ENCODE data around the gene POMP. TPM values are rescaled to one million over a fixed set of nuclear protein-coding genes. Genes with fewer than 3 reads are reported as not detected.

Gene POMP
- total and polyA plus RNA-seq, 8 donors: 57.3 to 82.7 (median 64.6) TPM

DNA sequence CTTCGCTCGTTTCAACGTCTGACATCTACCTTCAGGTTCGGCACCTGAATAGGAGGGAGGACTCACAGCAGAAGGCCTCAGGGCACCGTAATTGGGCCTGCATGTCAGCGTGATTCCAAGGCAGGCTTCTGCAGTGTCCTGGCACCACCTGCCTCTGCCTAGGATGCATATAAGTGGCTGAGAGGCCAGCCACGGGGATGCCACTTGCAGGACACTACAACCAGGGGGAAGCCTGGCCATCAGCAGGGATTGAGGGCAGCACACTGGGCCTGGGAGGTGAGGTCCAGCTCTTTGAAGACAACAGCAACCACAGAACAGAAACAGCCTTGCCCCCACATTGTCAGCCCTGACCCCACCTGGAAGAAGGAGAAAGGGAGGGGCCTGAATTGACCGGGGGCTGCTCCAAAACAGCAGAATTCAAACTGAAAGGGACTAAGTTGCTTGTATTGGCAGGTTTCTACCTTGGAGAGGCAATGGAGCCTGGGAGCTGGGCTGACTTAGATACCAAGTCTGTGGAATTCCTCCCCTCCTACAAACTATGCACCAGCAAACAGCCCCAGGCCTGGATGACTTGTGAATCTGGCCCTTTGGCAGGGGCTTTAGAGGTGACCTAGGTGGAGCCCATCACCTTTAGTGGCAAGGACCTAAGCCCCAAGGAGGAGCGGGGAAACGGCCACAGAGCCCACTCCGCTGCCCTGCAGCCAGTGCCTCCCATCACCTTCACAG, 34.1 kb upstream of the POMP start:
- Histone ChIP-seq H3K27me3 (no peaks in the 10 kb centered on the region), H3K4me1 (peaks cover 0 to 57% of the 10 kb centered on the region in 2 donors), H3K4me3 (no peak overlapping the region), H3K36me3 (no peaks in the 10 kb centered on the region), H3K27ac (no peak overlapping the region), H3K9me3 (no peaks in the 10 kb centered on the region)
- ATAC-seq (no peak), DNase-seq (no peak)
- TF ChIP-seq, protein P1, sequence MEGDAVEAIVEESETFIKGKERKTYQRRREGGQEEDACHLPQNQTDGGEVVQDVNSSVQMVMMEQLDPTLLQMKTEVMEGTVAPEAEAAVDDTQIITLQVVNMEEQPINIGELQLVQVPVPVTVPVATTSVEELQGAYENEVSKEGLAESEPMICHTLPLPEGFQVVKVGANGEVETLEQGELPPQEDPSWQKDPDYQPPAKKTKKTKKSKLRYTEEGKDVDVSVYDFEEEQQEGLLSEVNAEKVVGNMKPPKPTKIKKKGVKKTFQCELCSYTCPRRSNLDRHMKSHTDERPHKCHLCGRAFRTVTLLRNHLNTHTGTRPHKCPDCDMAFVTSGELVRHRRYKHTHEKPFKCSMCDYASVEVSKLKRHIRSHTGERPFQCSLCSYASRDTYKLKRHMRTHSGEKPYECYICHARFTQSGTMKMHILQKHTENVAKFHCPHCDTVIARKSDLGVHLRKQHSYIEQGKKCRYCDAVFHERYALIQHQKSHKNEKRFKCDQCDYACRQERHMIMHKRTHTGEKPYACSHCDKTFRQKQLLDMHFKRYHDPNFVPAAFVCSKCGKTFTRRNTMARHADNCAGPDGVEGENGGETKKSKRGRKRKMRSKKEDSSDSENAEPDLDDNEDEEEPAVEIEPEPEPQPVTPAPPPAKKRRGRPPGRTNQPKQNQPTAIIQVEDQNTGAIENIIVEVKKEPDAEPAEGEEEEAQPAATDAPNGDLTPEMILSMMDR (IDR thresholded peaks at IDR 0.05): no peak
- intact Hi-C loops (cut with DNase I): no loop called here

DNA sequence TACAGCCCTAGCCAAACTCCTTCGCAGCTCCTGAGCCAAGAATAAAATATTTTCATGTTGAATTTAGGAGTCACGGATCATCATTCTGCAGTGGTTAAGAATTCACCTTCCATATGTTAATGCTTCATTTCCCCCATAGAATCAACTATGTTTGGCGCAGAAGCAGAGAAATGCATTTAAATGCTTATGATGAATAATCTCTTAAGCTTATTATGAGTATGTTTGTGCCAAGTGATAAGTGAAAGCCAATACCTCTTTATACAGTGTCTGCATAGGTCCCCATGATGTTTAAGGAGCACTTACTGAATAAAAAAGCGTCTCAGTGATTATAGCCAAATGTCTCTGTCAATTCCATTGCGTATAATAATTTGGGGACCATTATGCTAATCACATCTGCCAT, 32.7 kb upstream of the POMP start:
- ATAC-seq (no peak), DNase-seq (no peak)
- H3K9me3 ChIP-seq: no peaks in the 10 kb centered on the region
- no peaks in the 10 kb centered on the region for H3K36me3 ChIP-seq
- H3K27ac ChIP-seq: no peak overlapping the region
- TF ChIP-seq, protein P1 (IDR thresholded peaks at IDR 0.05): no peak
- H3K4me3 ChIP-seq: no peak overlapping the region
- intact Hi-C loops (cut with DNase I): no loop called here
- peaks cover 0 to 43% of the 10 kb centered on the region in 2 donors for H3K4me1 ChIP-seq
- H3K27me3 ChIP-seq: no peaks in the 10 kb centered on the region

DNA sequence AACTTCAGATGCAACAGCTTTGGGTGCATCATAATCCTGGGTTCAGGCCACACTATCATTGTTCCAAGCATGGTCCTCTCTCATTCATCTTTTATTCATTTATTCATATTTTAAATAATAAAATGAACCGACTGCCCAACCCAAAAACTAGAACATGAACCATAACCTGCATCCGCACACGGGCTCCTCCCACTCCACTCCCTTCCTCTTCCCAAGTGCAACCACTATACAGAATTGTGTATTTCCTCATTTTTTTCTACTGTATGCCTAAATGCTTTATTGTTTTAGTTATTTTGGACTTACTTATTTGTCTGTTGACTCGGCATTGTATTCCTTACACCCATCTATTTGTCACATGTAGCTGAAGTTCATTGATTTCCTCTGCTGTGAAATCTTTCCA, 30.7 kb upstream of the POMP start:
- Histone ChIP-seq H3K4me3 (no peak overlapping the region), H3K27me3 (no peaks in the 10 kb centered on the region), H3K4me1 (peaks cover 0 to 24% of the 10 kb centered on the region in 2 donors), H3K36me3 (no peaks in the 10 kb centered on the region), H3K27ac (peak overlapping the region in 1 of 2 donors; percentile 0), H3K9me3 (no peaks in the 10 kb centered on the region)
- intact Hi-C loops (cut with DNase I): no loop called here
- TF ChIP-seq, protein P1 (IDR thresholded peaks at IDR 0.05): no peak
- DNase-seq: no peak
- ATAC-seq: no peak

DNA sequence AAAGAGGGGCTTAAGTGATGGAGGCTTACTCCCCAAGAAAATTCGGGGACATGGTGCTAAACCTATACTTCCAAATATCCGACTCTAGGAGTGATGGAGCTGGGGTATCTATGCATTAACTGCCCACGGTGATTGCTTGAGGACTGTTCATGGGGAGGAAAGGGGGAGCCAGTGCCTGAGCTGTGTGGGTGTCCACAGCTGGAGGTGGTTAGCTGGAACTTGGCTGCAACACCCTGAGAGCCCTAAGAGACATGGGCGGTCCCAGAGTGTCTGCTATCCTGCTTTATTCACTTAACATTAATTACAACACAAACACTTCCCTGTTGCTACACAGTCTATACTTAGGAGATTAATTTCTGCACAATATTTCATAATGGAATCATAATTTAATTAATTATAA, 28.1 kb upstream of the POMP start:
- no peak for DNase-seq
- intact Hi-C loops (cut with DNase I): loop anchor here in 1 of 2 donors (10.0 kb wide), 1 partner anchor 306 kb away; no protein-coding TSS in a partner anchor

DNA sequence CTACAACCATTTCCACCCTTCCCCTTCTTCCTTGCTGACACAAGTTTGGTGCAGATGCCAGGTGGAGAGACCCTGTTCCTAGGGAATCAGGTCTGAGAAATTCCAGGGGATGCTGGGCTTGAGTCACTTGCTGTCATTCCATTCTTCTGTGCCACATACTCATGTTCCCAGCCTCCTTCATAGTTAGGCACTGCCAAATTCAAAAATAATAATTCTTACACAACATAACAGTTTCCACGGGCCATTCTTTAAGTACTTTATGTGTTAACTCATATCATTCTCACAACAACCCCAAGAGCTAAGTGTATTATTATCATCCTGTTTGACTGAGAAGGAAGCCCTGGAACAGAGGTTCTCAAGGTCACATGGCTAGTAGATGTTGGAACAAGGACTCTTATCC, 27.1 kb upstream of the POMP start:
- ATAC-seq: no peak
- no peaks in the 10 kb centered on the region for H3K36me3 ChIP-seq
- no peaks in the 10 kb centered on the region for H3K27me3 ChIP-seq
- no peak for DNase-seq
- H3K9me3 ChIP-seq: no peaks in the 10 kb centered on the region
- intact Hi-C loops (cut with DNase I): loop anchor here in 1 of 2 donors (10.0 kb wide), 1 partner anchor 307 kb away; no protein-coding TSS in a partner anchor
- H3K4me3 ChIP-seq: no peak overlapping the region
- no peak overlapping the region for H3K27ac ChIP-seq
- peaks cover 0 to 16% of the 10 kb centered on the region in 2 donors for H3K4me1 ChIP-seq
- TF ChIP-seq, protein P1 (IDR thresholded peaks at IDR 0.05): no peak

More for the DNA sequence above, 28.1 kb upstream of the POMP start:
- no peak for ATAC-seq
- no peak overlapping the region for H3K4me3 ChIP-seq
- no peak overlapping the region for H3K27ac ChIP-seq
- H3K36me3 ChIP-seq: no peaks in the 10 kb centered on the region
- no peaks in the 10 kb centered on the region for H3K27me3 ChIP-seq
- peaks cover 0 to 12% of the 10 kb centered on the region in 2 donors for H3K4me1 ChIP-seq
- TF ChIP-seq, protein P1 (IDR thresholded peaks at IDR 0.05): no peak
- no peaks in the 10 kb centered on the region for H3K9me3 ChIP-seq
